Colon (tissue), 2 donors: ENCODE results near the gene PLCL1.

Source experiments
- FAIRE-seq: peaks from 2 replicates; lab custom pipeline; 2012; peaks lifted over from hg19 to GRCh38; lab: Jason Lieb, UNC
- donor health status: control.
- donor health status: control.

Gene PLCL1

DNA sequence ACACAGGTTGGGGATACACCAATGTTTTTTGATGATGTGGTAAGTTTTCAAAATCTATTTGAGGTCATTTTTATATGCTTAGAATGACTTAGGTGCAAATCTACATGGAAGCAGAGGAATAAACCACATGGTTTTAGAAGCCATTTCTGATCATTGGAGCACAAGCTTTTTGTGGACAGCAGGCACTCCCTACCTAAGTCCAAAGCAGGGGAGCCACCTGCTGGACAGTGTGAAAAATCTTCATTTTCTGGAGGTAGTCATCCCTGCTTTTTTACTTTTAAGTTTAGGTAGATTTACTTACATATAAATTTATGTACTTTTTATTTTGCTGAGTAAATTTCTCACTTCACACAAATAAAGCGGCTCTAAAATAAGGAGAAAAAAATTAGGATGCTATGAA, 323.2 kb downstream of the PLCL1 start:
- no peak for FAIRE-seq

DNA sequence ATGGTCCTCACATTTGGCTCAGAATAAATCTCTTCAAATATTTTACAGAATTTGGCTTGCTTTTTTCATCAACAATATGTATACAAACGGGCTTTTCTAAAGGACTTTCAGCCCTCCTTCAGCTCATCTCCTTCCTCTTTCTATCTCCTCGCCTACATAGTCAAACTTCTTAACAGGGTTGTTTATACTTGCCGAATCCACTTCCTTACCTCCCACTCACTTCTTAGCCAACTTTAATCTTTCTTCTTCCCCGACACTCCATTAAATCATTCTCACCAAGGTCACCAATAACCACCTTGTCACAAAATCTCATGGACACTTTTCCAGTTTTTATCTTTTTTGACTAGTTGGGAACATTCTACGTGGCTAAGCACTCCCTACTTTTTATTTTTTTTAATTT, 325.2 kb downstream of the PLCL1 start:
- no peak for FAIRE-seq

DNA sequence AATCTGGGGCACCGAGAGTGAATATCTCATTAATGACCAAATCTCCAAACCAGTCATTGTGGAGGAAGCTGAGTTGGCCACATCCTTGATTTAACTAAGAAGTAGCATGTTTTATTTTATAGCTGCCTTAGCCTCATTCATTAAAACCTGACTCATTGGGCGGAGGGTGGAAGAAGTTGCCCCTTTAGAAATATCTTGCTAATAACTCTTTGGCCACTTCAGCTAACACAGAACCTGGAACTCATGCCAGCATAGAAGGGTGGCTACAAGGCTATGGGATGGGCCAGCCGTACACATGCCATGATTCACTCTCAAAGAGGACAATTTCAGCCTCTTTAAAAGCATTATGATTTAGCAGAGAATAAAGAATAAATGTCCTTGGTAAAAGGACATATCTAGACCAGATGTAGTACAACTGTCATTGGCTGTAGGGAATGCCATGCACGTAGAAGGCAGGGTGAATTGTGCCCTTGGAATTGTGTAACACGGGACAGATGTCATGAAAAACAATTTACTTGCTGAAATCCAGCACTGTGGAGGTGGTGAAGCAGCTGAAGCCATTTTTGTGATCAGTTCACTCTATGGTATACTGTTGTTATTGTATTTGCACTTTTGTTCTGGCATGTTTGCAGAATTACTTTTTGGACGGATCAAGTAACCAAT, 330.0 kb downstream of the PLCL1 start:
- no peak for FAIRE-seq

DNA sequence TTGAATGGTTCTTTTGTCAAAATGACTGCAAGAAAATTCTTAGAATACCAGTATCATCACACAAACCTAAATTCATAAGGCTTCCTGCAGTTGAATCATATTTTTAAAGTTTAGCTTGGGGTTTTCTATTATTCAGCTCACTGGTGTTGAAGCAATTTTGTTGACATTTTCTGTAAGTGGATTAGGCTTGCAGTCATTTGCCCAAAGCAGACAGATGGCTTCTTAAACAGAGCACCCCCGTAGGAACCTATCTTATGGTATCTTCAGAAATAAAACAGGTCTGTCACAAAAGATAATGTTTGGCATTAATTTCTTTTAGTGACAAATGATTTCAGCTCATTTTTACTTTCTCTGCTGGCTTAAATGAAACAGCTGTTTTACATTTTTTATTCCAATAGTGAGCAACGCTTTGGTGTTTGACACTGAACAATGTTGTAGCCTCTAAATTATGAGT, 331.1 kb downstream of the PLCL1 start:
- FAIRE-seq: no peak

- no peak for FAIRE-seq
Measured at GRCh38 chr2:198136142-198136541, 331.7 kb downstream of the PLCL1 start.

DNA sequence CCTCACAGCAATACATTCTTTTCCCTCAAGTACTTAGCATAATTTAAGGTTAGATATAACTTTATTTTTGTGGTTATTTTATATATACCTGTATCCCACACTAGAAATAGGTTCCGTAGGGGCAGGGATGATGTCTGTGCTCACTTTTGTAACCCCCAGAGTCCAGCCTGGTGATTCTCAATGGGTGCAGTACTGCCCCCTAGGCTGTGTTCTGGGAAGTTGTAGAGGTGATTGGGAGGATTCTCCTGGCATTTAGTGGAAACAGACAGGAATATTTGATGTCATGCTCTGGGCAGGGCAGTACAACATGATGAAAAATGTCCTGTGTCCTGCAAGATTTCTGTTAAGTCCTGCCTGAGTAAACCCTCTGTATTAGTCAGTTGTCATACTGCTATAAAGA, 333.3 kb downstream of the PLCL1 start:
- FAIRE-seq: no peak

- FAIRE-seq: no peak
Measured at GRCh38 chr2:198141726-198142125, 337.3 kb downstream of the PLCL1 start.

DNA sequence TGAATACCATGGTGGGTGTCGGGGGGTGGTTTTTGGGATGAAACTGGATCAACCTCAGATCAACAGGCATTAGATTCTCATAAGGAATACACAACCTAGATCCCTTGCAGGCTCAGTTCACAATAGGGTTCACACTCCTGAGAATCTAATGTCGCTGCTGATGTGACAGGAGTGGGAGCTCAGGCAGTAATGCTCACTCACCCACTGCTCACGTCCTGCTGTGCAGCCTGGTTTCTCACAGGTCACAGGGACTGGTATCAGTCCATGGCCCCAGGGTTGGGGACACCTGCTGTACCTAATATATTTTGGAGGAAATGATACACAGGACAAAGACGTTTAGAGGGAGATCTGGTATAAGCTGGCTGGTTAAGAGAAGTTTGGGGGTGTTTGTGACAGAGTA, 338.8 kb downstream of the PLCL1 start:
- FAIRE-seq: no peak

GRCh38 chr2:198143793-198144192, 339.4 kb downstream of the PLCL1 start:
- no peak for FAIRE-seq

DNA sequence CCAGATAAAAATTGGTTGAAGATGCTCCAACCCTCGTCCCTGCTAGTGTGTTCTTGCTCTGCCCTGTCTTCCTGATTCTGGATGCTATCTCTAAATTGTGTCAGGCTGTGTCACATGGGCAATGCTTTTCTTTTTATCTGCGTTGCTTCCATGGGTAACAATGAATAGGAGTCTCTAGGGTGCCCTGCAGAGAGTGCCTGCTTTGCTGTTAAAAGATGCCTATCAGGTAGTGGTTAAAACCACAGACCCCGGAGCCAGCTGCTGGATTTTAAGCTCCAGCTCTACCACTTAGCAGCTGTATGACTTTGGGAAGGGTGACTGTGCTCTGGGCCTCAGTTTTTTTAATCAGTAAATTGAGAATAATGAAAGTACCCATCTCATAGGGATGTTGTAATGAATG, 340.3 kb downstream of the PLCL1 start:
- FAIRE-seq: no peak

DNA sequence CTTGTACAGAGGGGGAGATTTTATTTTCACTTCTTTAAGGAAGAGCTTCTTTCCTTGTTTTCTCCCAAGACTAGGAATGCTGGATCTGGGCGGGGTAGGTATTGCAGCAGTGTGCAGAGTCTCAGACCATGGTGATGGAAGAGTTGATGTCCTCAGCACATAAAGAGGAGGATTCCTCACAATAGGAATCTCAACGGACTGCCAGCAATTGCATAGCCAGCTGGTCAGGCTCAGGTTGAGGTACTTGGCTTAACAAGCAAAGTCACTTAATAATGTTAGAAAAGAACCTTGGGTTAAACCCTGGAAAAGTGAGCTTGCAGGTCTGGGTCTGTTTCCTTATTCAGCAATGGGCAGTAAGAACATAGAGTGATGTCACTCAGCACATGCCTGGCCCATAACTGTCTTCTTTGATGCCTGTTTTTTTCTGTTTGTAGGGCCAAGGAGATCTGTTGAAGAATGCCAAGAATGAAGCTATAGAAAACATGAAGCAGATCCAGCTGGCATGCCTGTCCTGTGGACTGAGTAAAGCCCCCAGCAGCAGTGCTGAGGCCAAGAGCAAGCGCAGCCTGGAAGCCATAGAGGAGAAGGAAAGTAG, 342.1 kb downstream of the PLCL1 start:
- no peak for FAIRE-seq

DNA sequence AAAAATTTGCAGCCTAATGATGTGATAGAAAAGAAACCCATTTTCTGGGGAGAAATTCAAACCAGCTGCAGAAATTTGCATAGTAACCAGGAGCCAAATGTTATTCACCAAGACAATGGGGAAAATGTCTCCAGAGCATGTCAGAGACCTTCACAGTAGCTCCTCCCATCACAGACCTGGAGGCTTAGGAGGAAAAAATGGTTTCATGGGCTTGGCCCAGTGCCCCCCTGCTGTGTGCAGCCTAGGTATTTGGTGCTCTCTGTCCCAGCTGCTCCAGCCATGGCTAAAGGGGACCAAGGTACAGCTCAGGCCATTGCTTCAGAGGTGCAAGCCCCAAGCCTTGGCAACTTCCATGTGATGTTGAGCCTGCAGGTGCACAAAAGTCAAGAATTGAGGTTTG, 352.9 kb downstream of the PLCL1 start:
- FAIRE-seq: no peak

DNA sequence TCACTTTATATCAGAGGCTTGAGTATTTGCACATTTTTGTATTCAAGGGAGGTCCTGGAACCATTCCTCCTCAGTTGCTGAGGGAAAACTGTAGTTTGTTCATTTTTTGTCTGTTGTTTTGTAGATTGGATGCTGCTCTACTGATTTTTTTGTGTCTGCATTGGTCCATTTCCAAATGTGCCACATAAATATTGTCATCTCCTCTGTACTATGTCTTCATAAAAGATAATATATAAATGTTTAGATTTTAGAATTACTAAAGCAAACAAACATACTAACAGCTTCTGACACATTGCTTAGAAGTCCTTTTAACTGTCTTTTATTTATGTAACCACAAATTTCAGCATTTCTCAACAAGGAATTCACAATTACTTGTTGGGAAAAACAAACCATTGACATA, 356.8 kb downstream of the PLCL1 start:
- no peak for FAIRE-seq

DNA sequence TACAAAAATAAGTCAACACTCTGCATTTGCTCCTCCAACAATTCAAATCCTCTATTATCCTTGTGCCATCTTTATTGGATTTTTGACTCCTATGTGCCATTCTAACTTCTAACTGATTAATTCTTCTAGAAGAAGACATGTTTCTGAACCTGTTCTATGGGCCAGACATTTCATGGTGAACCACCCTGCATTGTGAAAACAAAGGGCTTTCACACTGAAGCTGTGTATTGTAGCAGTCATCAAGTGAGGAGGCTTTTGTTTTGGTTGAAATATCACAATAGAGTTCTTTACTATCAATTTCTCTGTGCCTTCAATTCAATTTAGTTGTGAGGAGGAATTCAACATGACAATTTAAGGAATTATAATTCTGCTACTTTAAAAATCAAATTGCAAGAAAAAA, 357.9 kb downstream of the PLCL1 start:
- no peak for FAIRE-seq

DNA sequence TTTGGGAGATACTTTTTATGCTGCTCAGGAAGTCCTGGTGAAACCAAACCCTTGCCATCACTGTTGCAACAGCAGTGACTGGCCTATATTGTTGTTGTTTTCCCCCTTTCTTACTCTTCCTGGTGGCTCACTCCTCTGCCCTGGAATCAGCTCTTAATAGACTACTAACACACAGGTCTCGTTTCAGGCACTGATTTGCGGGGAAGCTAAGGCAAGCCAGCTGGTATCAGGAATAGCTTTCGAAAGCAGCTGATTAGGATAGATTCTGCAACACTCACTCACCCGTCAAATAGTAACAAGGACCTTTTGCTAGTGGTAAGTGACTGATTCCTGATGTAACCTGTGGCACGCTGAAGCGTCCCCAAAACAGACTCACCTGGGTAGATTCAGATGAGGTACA, 360.4 kb downstream of the PLCL1 start:
- no peak for FAIRE-seq

DNA sequence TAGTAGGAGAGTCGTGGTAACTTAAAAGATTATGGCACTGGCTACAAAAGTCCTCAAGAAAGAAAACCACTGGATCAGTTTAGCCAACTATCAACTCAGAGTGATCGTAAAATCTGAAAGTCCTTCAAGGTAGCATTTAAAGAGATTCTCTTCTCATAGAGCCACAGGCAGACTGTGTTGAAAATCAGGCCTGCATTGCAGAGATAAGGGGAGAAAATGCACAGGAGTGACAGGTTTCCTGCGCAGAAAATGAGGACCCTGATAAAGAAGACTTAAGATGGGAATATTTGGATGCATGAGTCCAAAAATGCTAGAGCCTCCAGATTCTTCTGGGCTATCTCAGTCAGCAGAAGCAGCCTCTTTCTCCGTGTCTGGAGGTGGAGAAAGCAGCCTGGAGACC, 360.9 kb downstream of the PLCL1 start:
- no peak for FAIRE-seq

GRCh38 chr2:198167346-198167745, 363.0 kb downstream of the PLCL1 start:
- no peak for FAIRE-seq

DNA sequence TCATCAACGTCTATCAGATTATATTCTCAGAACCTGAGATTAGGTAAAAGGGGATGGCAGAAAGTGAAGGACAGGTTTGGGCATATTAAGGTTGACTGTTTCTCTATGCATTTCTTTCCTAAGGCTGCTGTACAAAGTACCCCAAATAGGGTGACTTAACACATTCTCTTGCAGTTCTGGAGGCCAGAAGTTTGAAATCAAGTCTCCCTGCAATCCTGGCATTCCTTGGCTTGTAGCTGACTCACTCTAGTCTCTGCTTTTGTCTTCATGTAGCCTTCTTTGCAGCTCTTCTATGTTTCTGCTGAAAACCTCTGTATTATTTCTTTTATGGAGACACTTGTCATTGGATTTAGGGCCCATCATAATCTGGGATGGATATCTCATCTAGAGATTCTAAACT, 364.3 kb downstream of the PLCL1 start:
- FAIRE-seq: no peak

- no peak for FAIRE-seq
Measured at GRCh38 chr2:198173242-198173641, 368.8 kb downstream of the PLCL1 start.

DNA sequence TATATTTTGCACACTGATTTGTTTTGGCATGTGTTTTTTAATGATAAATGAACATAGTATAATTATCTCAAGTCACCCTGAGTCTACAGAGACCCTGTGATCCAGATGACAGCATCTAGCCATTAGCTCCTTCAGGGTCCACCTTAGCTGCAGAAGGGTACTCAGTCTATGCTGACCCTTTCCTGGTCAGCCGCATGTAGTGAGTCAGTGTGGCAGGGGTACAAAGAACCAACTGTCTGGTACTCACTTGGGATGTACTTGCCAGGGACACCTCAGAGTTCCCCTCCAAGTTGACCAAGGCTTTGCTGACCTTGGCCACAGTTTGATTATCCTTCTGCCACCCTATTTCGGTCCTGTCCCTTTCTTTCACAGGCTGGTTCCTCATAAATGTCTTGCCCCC, 369.5 kb downstream of the PLCL1 start:
- no peak for FAIRE-seq

- no peak for FAIRE-seq
Measured at GRCh38 chr2:198175271-198175670, 370.9 kb downstream of the PLCL1 start.

GRCh38 chr2:198177040-198177439, 372.6 kb downstream of the PLCL1 start:
- no peak for FAIRE-seq

GRCh38 chr2:198178766-198179165, 374.4 kb downstream of the PLCL1 start:
- FAIRE-seq: no peak

- FAIRE-seq: no peak
Measured at GRCh38 chr2:198186257-198186656, 381.9 kb downstream of the PLCL1 start.
